GM21717 (cell line): Measurements from ENCODE around the gene MMS19.
A peak's percentile ranks its signal among the peaks of the same experiment; 100 is the strongest.

Source experiments
- ATAC-seq: cut with Tn5 transposase; IDR thresholded peaks from one replicate; pipeline ENCODE4 v1.9.1; 2021; ENCODE audit warnings: mild to moderate bottlenecking, moderate library complexity; ENCODE audit not compliant: unreplicated experiment

Gene MMS19

GRCh38 chr10:97465982-97466381 lies 32.2 kb downstream of the MMS19 start:
- ATAC-seq: no peak

DNA sequence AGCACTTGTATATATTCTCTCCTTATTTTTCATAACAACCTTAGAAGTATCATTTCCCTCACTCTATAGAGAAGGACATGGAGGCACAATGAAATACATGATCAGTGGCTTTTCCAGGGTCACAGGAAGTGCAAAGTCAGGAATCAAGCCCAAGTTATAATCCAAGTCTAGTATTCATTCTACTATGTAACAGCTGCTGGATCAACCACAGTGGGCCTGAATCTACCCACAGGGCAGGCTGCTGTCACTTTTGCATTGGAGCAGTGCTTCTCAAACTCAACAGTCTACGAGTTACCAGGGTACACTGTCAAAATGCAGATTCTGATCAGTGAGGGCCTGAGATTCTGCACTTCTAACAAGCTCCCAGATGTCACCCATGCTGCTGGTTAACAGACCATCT lies 34.0 kb downstream of the MMS19 start:
- no peak for ATAC-seq

DNA sequence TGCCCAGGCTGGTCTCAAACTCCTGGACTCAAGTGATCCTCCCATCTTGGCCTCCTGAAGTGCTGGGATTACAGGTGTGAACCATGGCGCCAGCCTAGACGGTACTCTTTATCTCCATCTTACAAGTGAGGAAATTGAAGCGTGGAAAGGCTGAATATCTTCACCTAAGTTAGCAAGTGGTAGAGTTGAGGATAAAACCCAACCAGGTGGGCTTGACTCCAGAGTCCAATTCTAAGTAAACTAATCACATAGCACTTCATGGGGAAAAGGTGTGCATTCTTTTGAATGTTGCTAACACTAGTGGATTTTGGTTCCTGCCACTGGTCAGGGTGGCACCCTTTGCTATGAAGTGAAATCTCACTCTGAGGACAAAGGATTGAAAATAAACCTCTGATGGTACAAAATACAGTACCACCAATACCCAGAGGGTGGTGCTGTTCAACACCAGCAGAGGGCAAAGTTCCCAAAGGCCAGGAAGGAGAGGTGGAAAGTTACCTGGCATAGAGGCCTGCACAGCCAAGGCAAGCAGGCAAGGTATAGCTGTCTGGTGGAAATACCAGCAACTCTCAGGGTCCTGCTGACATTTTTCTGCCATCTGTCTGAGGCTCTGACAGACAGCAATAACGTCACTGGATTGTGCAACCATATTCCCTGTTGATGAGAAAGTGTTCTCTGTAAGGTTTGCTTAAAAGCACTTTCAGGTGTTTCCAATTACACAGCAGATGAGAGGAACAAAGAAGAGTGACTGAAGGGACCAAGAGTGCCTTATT lies 34.7 kb downstream of the MMS19 start:
- ATAC-seq: no peak

GRCh38 chr10:97462309-97462708 lies 35.9 kb downstream of the MMS19 start:
- no peak for ATAC-seq

- no peak for ATAC-seq
These were observed 38.3 kb downstream of the MMS19 start for GRCh38 chr10:97459933-97460332.

DNA sequence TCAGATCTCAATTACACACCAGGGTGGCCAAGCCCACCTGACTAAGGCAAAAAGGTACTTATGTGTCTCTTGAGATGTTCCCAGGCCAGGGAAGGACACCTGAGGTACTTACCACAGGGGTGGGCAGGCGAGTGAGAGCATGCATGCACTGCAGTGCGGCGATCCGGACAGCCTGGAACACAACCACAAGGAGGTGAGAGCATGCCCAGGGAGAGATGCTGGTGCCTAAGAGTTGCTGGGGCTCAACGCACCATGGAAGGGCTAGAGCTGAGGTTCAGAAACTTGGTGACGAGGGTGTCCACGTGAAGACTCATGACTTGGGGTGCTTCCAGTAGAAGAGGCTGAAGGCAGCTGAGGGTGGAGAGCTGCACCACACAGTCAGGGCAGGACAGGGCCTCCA lies 39.1 kb downstream of the MMS19 start:
- ATAC-seq: no peak

- no peak for ATAC-seq
These were observed 41.5 kb downstream of the MMS19 start for GRCh38 chr10:97456686-97457065.

- ATAC-seq: no peak
These were observed 42.1 kb downstream of the MMS19 start for GRCh38 chr10:97456034-97456685.

- no peak for ATAC-seq
These were observed 43.7 kb downstream of the MMS19 start for GRCh38 chr10:97454330-97455036.

DNA sequence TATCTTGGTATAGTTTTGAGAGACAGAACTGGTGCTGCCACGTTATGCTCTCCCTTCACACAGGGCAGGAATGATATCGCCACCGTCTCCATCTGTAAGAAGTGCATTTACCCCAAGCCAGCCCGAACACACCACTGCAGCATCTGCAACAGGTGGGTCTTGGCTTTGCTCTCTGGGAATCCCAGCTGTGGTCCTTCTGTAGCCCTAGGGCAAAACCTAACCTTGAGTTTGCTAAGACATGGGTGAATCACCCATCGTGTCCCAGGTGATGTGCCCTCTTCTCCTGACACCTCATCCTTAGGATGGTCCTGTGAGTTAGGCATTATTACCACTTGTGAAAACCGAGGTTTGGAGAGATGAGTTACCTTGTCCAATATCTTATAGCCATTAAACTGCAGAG lies 45.9 kb downstream of the MMS19 start:
- no peak for ATAC-seq

DNA sequence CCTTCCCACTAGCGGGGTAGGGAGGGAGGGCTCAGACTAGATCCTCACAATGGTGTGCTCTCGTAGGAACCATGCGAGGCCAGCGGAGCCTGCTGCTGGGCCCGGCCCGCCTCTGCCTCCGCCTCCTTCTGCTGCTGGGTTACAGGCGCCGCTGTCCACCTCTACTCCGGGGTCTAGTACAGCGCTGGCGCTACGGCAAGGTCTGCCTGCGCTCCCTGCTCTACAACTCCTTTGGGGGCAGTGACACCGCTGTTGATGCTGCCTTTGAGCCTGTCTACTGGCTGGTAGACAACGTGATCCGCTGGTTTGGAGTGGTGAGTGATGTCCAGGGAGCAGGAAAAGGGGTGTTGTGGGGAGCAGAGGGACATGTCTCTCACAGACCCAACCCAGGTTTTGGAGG lies 46.6 kb downstream of the MMS19 start:
- no peak for ATAC-seq

GRCh38 chr10:97450828-97451227 lies 47.4 kb downstream of the MMS19 start:
- ATAC-seq: no peak

DNA sequence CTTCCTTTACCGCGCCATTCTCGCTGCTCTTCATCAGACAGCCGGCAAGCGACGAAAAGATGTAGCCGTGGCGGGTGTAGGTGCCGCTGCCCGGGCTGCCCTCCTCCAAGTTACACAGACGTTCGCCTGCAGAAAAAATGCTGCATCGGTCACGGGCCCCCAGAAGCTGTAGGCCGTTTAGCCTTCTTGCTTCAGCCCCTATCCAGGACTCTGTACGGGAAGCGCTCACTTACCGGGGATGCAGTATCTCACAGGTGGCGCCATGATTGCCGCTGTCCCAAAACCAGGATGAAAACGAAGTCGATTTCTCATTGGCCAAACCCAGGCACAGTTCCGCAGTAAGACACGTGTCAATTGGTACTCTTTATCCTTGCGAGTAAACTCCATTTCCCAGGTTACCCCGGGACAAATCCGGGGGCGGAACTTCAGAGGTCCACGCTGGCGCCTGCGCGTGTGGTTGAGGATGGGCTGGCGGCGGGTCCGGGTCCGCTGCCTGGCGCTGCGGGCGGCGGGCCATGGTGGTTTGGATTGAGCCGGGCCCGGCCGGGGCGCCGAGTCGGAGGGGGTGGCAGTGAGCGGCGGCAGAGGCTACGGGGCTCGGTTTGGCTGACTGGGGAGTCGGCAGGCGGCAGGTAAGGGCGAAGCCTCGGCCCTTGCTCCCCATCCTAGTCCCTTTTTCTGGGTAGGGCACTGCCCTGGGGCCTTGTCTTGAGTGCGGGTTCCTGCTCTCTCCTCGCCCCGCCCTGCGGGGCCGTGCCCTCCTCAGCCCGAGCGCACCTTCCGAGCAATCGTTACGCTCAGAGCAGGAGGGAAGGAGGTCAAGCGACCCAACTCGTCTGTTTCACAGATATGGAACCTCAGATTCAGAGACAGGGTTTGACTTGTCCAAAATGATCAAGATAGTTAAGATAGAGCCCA lies 52.2 kb downstream of the MMS19 start, which contains the start of the genes EXOSC1 and ZDHHC16:
TSS of gene EXOSC1 (minus strand) at position 285 of the 918 bp plus-strand sequence. CDS start at position 264, 21 bp downstream.
TSS of gene ZDHHC16 (plus strand) at position 454 of the 918 bp plus-strand sequence. CDS start 5,501 bp downstream, outside the sequence.
- ATAC-seq: peak; percentile 93

GRCh38 chr10:97445357-97445721 lies 52.9 kb downstream of the MMS19 start:
- no peak for ATAC-seq

- no peak for ATAC-seq
These were observed 54.0 kb downstream of the MMS19 start for GRCh38 chr10:97444212-97444611.

DNA sequence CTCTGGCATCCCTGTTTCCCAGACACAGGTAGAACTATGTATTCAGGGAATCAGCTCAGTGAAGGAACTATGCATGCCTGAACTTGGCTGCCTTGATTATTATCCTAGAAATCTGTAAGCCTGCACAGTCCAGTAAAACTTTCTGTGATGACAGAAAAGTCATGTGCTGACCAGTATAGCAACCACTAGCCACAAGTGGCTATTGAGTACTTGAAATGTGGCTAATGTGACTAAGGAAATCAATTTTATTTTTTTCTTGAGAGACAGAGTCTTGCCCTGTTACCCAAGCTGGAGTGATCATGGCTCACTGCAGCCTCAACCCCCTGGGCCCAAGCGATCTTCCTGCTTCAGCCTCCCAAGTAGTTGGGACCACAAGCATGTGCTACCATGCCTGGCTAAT lies 55.9 kb downstream of the MMS19 start:
- ATAC-seq: no peak

GRCh38 chr10:97435211-97435610 lies 63.0 kb downstream of the MMS19 start:
- no peak for ATAC-seq

GRCh38 chr10:97434557-97434956 lies 63.7 kb downstream of the MMS19 start:
- no peak for ATAC-seq

DNA sequence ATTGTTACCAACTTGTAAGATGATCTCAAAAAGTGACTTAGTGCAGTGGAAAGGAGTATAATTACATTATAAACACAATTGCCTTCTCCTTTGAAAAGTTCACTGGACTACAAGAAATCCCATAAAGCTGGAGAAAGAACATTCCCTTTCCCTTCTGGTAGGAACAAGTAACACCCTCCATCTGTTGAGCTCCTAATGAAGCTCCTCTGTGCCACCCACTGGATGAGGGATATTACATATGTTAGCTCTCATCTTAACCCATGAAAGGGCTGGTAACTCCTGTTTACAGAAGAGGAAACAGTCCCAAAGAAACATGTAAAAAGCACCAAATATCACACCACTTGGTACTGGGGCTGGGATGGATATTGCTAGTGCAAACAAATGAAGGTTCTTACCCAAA lies 64.2 kb downstream of the MMS19 start:
- ATAC-seq: no peak

DNA sequence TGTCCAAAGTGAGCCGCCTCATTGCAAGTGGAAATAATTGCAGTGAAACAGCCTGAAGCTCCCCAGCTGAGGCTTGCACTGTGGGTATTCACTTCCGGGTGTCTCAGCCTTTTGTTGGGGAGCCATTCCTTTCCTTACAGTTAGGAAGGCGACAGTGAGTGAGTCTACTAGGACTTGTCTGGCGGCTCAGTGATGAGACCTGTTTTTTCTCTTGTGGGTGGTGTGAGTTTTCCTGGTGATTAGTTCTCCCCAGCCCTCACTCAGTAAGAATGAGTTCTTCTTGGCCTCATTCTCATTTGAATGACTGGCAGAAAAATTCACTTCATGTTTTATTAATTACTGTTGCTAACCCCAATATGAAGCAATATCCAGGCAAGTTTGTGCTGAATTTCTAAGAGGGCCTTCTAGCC lies 69.6 kb downstream of the MMS19 start:
- ATAC-seq: no peak
